Uterus (tissue), 2 donors: Measurements from ENCODE around the gene IGFBPL1.

Experiments
- CTCF ChIP-seq, 4 experiments: fragments of 200-600 bp in 2 of 4; fragments of 450-650 bp in 2 of 4; sonication (generic) in 2 of 4; IDR thresholded peaks; one replicate each; pipeline ENCODE4 v1.5.1; 2016 to 2019; ENCODE audit warnings: antibody characterized with exemption in 4 of 4, mild to moderate bottlenecking in 2 of 4, moderate library complexity in 1 of 4
- POLR2A ChIP-seq, 2 donors: fragments of 450-650 bp; IDR thresholded peaks; one replicate each; pipeline ENCODE4 v1.6.1; 2016; ENCODE audit warnings: antibody characterized with exemption in 2 of 2, mild to moderate bottlenecking in 1 of 2, moderate library complexity in 1 of 2

DNA sequence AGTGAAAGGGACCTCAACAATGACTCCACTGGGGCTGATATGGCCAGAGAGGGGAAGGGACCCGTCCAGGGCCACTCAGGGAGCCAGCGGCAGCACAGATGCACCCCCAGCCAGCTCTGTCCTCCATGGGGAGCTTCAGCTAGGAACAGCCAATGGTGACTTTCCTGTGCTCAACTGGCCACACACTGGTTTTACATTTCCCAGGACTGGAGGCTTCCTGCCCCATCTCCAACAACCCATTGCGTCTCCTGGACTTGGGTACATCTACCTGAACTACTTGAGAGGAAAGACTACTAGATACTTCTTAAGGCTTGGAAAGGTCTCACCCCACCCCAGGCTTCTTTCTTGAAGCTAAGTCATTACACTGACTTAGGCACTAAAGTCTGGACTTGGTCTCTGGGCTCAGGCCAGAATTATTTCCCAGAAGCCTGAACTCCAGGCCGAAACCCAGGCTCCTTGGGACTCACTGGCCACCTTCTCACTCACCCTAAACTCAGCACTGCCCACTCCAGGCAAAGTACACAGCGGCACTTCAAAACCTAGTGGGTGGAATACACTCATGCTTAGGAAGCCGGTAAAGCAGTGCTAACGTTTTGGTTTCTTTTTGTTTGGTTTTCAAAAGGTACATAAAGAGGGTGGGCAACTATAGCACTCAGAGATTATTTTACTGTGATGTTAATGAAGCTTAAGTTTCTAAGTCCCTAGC, 1.5 kb downstream of the IGFBPL1 start:
- no peak for TF ChIP-seq POLR2A (IDR thresholded peaks at IDR 0.05)
- TF ChIP-seq CTCF (IDR thresholded peaks at IDR 0.05), result no peak
